SH-SY5Y (cell line): ENCODE results near the gene STEEP1.

Source experiments
- GATA2 ChIP-seq: IDR thresholded peaks from 2 replicates; pipeline ENCODE4 v1.6.1; 2011; ENCODE audit warnings: mild to moderate bottlenecking, low read depth, low read length
- GATA3 ChIP-seq: IDR thresholded peaks from 2 replicates; pipeline ENCODE4 v1.6.1; 2011; ENCODE audit warnings: low read depth, mild to moderate bottlenecking, low read length, moderate library complexity

GRCh38 chrX:119501511-119502148 lies 63.6 kb downstream of the STEEP1 start:
- no peak for TF ChIP-seq GATA2
- TF ChIP-seq GATA3, result no peak
